GM21447 (cell line): ENCODE data around the gene CFL1.
"Not testable (repeated sequence)": the region's sequence is repeated elsewhere in the genome, so short reads cannot be mapped to it uniquely, and the experiment has no call there.

Source experiments
- ATAC-seq: cut with Tn5 transposase; IDR thresholded peaks from one replicate; pipeline ENCODE4 v1.9.1; 2021; ENCODE audit not compliant: unreplicated experiment

Gene CFL1

DNA sequence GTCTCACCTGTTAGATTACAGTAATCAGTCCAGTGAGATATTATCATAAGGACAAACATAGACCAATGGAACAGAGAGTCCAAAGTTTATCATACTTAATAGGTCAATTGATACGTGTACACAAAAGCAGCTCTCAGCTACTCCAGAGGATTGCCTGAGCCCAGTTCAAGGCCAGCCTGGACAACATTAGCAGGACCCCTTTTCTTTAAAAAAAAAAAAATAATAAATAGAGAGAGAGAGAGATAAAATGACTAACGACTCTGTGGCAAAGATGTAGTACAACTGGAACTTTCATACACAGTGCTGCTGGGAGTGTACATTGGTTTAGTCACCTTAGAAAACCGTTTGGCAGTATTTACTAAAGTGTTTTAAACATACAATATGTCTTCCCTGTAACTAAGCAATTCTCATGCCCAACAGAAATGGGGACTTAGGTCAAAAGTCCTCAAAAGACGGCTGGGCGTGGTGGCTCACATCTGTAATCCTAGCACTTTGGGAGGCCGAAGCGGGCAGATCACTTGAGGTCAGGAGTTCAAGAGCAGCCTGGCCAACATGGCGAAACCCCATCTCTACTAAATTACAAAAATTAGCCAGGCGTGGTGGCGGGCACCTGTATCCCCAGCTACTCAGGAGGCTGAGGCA lies 13.6 kb downstream of the CFL1 start:
- no peak for ATAC-seq

DNA sequence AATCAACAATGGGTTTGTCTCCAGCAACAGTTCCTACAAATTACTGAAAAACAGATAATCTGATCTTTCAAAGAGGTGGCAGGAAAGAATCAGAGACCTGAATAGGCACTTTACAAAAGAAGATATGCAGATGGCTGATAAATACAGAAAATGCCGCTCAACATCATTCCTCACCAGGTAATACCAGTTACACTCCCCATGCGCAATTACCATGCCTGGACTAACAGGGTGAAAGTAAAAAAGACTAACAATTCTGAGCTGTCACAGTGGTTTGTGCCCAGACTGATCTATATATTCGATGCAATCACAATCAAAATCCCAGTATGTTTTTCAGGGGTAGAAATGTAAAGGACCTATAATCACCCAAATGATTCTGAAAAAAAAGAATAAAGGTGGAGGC lies 14.2 kb downstream of the CFL1 start:
- no peak for ATAC-seq

- no peak for ATAC-seq
Observed at GRCh38 chr11:65842144-65842543, 15.8 kb downstream of the CFL1 start.

DNA sequence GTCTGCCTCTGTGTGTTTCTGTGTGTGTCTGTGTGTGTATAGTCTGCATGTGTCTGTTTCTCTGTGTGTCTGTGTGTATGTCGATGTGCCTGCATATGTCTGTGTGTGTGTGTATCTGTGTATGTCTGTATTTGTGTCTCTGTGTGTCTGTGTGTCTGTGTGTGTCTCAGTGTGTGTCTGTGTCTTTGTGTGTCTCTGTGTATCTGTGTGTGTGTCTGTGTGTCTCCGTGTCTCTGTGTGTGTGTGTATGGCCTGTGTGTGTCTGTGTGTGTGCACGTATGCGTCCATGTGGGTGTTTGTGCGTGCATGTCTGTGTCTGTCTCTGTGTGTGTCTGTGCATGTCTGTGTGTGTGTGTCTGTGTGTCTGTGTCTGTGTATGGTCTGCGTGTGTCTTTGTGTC lies 23.8 kb downstream of the CFL1 start:
- ATAC-seq: no peak

GRCh38 chr11:65833297-65834030 lies 24.5 kb downstream of the CFL1 start, which contains the start of gene SNX32:
Gene SNX32 (plus strand): TSS chr11:65833963. CDS start chr11:65834066, 103 bp downstream.
- peak; percentile 92 for ATAC-seq

GRCh38 chr11:65832231-65832630 lies 25.7 kb downstream of the CFL1 start:
- not testable (repeated sequence) for ATAC-seq

DNA sequence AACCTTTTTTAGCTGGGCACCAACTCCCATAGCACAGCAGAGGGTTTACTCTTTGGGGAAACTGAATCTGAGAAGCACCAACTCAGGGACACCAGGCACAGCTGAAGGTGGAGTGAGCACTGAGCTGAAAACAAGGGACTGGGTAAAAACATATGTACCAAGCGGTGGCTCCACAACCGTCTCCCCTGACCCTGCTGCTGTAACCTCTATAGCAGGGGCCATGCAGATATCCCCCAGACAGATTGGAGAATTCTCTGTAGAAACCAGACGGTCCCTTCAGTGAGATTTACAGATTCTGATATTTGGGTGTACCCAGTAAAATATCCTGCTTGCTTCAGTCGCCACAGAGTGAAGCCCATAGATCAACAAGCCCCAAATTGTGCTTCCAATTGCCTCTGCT lies 28.5 kb downstream of the CFL1 start:
- ATAC-seq: no peak

DNA sequence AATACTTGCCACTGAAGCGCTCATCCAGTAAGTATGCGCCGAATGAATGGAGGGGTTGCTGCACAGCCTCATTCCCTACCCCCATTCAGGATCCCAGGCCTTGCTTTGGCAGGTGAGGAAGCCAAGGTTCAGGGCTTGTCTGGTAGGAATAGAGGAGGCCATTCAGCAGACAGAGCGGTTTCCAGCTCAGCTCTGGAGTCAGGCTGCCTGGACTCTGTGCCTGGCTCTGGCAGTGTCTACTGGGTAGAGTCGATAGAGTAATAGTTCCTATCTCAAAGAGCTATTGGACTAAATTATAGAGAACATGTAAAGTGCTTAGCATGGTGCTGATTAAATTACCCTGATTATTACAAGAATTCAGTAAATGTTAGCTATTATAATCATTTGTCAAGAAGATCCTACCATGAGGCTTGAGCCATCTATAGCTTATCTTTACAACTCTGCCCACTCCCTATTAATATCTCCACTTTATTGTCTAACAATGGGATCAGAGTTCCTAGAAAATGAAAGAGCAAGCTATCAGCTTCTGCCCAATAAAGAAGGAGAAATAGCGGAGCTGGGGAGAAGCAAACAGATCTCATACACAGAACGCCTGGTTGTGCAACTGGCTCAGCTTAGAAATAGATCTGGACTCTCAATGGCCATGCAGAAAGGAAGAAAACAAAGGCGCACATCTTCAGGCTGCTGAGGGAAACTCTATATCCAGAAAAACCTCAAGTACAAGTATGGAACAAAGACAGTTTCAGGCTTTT lies 30.8 kb downstream of the CFL1 start:
- ATAC-seq: no peak

DNA sequence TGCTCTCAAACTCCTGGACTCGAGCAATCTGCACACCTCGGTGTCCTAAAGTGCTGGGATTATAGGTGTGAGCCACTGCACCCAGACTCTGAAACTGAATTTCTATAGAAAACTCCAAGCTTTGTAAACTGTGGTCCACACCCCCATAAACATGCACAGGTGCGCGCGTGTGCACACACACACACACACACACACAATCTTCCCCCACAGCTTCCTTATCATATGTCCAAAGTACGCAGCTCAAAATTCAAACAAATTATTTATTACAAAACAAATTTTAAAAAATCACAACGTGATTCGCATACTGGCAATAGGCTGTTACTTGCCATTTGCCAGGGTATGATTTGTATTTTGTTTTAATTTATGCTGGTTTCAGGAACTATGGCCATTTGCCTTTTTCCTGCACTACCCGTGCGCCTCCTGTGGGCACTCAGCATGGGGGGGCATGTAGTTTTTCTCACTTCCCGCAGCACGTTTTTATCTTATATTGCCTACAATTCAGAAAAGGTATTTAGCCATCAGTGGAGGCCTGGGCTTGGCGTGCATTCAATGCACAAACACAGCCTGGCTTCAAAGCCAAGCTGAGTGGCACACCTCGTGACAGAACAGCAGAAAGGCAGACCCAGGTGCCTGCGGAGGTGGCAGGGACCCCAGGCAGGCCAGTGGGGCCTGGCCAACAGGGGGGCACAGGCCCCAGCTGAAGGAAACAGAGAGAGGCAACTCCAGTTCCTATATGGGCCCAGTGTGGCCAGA lies 35.0 kb downstream of the CFL1 start:
- ATAC-seq: no peak

DNA sequence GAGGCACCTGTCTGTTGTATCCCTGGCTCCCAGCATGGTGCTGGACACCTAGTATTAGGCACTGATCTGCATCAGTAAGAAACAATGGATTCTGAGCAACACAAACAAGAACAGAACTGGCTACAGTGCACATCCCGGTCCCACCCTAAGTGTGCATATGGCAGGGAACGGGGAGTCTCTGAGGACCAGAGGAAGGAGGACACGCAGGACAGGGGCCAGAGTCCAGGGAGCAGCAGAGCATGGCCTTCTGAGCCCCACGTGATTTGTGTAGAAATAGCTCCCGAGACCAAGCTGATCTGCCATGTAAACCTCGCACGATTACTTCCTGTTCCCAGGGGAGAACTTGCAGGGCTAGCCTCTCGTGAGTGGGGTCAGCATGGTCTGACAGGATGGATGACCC lies 36.9 kb downstream of the CFL1 start:
- ATAC-seq: no peak

DNA sequence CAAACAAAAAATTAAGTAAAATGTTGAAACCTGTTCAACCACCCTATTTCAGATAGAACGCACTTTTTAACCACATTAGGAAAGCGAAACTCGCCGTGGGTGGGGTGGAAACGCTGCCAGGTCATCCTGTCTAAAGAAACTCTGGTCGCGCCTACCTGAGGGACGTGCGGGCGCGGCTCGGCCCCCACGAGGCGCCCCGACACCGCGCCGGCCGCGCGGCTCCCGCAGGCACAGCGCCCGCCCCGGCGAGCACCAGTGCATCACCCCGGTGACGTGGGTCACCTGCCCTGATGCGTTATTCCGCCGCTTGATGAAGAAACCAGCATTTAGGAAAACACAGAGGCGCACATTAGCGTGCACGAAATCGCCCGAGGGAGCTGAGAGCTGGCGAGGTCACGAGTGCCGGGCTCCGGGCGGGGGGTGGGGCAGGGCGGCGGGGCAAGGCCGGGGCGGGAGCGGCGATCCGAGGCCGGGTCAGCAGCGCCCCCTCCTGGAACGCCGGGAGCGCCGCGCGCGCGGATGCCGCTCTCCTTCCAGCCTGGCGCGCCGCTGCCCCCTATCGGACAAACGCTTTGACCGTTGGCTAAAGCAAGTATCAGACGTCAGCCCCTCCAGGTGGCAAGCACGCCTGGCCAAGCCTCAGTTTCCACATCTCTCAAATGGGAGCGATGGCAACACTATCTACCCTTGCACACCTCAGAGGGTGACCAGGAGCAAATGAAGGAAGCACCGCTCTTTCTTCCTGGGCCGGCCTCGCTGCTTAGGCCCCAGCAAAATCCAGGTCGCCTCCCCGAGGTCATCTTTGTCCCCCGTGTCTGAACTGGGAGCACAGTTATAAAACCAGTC lies 39.9 kb downstream of the CFL1 start:
- peak; percentile 59 for ATAC-seq

- no peak for ATAC-seq
Observed at GRCh38 chr11:65817312-65817834, 40.6 kb downstream of the CFL1 start.

DNA sequence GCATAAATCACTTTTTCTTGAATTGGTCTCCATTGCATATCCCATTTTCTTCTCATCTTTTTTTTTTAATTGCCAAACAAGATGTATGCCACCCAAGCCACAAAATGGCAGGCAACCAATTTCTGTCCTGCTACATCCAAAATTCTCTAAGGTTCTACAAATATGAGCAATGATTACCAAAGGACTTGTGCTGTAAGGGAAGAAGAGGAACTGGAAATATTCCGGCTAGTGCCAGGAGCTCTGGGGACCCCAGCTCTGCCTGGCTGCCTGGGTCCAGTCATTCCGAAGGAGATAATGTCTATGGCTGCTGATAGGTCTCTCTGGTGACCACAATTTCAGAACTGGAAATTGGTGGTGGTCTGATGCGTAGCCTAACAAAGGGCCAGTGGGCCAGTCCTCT lies 41.3 kb downstream of the CFL1 start:
- ATAC-seq: no peak

DNA sequence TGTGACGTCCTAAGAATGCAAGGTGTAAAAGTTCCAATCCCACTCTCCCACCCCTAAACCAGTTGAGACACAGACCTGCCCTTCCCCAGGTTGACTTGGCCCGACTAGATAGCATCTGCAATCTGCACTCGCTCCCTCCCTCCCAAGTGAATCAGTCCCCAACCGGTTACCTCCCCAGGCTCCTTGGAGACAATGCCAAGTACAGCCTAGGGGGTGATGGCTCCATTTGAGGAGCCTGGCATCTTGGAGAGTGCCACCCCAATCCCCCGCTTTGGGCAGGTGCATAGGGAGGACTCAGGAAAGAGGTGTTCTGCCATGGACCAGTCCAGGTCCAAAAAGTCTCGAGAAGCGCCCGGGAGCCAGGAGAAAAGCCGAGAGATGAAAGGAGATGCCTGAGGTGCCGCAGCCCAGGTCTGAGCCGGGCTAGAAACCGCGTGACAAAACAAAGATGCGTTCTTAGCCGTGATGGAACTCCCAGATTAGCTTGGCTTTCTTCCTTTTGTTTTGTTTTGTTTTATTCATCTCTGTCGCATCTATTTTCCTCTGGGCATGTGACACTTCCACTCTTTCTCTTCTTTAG lies 42.9 kb downstream of the CFL1 start:
- ATAC-seq: no peak

- no peak for ATAC-seq
Observed at GRCh38 chr11:65814131-65814985, 43.6 kb downstream of the CFL1 start.

DNA sequence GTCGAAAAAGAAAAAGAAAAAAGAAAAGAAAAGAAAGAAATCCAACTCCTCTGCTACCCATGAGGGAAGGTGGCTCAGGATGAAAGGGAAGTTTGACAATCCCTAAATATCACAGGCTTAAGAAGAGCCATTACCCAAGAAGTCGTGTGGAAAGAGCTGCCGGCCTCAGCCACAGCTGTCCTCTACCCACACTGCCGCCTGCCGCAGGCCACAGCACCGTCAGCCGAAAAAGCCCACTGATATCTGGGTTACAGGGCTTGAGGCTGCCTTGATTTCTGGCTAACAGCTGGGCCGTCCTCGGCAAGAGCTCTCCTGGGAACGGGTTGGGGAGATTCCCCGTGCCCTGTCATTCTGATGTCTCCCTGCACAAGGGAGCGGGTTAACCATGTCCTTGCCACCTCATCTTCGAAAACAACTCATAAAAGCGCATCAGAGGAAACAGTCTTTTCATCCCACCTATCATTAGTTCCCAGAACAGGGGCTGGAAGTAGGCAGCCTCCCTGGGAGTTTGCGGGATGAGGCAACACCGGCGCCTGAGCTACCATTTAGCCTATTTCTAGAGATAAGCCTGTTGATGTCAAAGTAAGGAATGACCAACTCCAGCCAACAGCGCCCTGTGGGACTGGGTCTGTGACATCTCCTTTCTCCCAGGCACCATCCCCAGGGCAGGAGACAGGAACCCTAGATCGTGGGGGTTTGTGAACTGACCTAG lies 46.1 kb downstream of the CFL1 start:
- ATAC-seq: no peak

- ATAC-seq: no peak
Observed at GRCh38 chr11:65810046-65810868, 47.7 kb downstream of the CFL1 start.
